Mammary microvascular endothelial cell (primary cell): ENCODE results near the gene ANTXR2. TPM values are rescaled to one million over a fixed set of nuclear protein-coding genes. Genes with fewer than 3 reads are reported as not detected.

Experiments used
- total RNA-seq: library from RNA; depleted of rRNA; stranded (reverse); fragments of >200 nt; gene quantifications from 2 replicates; pipeline ENCODE4 v1.2.3, GENCODE V29; 2015

Gene ANTXR2
- 15.4 and 23.9 TPM in 2 replicates for total RNA-seq

GRCh38 chr4:80072744-80073472 lies at the start of gene ANTXR2:
ANTXR2 (minus strand) TSS chr4:80073229; CDS start chr4:80072560, 669 bp downstream.

Other genes starting within 250 kb of the ANTXR2 start
- 0.53 and 0.54 TPM in 2 replicates for gene PRDM8, start 124.3 kb upstream of the ANTXR2 start, total RNA-seq
- 0.20 and 0.59 TPM in 2 replicates for gene FGF5, start 193.4 kb upstream of the ANTXR2 start, total RNA-seq